GM18519 (cell line): ENCODE data around the gene IRAK1BP1.
"Not testable (repeated sequence)": the region's sequence is repeated elsewhere in the genome, so short reads cannot be mapped to it uniquely, and the experiment has no call there.

Experiments
- ATAC-seq: cut with Tn5 transposase; IDR thresholded peaks from one replicate; pipeline ENCODE4 v1.9.1; 2021; ENCODE audit warnings: mild to moderate bottlenecking, moderate library complexity; ENCODE audit not compliant: unreplicated experiment, low FRiP score

IRAK1BP1 gene

DNA sequence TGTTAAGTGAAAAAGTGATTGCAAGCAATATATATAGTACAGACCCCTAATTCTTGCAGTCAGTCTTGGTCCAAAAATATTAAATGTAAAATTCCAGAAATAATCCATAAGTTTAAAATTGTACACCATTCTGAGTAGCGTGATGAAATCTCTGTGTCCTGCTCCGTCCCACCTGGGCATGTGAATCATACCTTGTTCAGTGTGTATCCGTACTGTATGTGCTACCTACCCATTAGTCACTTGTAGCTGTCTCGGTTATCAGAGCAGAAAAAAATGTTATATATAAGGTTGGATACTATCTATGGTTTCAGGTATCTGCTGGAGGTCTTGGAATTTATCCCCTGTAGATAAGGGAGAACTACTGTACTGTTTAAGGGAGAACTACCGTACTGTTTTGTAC lies 16.3 kb downstream of the IRAK1BP1 start:
- no peak for ATAC-seq

DNA sequence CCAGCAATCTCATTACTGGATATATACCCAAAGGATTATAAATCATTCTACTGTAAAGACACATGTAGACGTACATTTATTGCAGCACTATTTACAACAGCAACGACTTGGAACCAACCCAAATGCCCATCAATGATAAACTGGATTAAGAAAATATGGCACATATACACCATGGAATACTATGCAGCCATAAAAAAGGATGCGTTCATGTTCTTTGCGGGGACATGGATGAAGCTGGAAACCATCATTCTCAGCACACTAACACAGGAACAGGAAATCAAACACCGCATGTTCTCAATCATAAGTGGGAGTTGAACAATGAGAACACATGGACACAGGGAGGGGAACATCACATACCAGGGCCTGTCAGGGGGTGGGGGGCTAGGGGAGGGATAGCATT lies 22.6 kb downstream of the IRAK1BP1 start:
- not testable (repeated sequence) for ATAC-seq

DNA sequence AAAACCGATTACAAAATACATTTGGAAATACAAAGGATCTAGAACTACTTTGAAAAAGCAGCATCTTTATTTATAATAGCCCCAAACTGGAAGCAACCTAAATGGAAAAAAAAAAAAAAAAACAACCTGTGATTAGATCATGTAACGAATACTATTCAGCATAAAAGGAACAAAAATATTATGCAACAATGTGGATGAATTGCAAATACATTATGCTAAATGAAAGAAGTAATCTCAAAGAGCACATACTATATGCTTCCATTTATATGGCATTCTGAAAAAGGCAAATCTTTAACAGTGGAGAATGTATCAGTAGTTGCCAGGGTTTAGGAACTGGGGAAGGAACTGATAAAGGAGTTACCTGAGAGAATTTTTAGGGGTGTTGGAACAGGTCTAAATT lies 28.9 kb downstream of the IRAK1BP1 start:
- ATAC-seq: no peak

DNA sequence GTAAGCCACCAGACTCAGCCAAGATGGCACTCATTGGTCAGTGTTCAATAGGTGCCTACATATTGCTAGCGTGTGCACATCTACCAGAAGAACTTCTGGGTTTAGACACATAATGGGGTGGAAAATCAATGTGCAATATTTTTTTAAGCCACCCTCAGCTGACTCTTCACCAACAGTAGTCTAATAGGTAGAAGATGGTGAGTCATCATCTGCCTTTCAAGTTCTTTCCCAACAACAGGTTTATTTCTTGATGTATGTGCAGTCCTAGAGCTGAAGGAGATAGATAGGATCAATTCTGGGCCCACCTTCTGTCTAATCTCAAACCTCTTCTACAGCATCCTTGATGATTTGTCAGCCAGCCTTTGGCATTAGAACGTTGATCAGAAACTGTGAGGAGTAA lies 41.3 kb downstream of the IRAK1BP1 start:
- no peak for ATAC-seq

DNA sequence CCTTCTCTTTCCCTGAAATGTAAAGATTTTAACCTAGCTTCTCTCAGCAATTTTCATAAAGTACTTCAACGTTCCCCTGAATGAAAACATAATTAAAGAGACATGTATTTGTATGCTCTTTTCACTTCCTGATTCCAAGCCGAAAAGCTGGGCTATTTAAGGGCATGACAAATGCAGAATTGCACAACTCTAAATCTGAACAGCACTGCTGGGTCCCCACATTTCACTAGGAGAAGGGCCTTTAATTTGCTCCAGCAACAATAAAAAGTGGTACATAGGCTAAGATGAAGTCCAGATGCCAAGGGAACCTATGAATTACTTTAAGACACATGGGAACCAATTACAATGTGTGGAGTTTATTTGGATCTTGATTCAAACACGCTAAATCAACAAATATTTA lies 42.0 kb downstream of the IRAK1BP1 start:
- no peak for ATAC-seq

DNA sequence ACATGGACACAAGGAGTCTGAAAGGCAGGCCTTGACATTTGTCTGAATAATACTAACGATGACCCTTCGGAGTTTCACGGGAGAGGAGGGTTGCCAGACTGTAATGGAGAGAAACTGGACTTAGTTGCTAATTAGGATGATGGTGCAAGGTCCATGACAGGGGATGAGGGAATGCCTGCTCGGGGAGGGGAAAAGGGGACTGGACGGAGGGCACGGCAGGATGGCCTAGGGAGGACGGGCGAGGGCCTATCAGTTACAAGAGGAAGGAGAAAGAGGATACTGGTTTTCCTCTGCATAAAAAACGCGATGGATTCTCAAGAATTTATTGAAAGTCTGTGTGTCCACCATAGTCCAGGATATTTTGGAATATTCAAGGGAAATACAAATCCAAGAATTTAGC lies 42.7 kb downstream of the IRAK1BP1 start:
- no peak for ATAC-seq

DNA sequence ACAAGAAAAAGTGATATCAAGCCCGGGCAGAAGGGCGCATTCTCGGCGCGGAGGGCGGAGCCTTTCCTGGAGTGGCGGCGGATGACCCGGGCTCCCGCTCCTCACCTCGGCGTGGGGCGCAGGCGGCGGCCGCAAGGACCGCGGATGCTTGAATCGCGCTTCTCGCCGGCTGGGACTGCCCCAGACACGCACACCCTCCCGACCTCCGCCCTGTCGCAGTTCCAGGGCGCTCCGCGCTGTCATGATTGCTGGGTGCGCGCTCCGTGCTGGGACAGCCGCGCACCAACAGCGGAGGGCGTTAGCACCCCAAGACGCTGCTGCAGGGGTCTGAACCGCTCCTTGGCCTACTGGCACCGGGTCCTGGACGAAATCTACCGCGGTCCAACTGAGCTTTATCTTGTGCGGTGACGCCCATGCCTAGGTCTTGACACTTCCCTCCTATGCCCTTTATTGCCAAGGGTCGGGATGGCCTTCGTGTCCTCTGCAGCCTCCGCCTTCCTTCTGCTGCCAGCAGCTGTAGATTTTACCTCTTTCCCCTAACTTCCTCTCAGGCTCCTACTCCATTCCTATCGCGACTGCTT lies 43.3 kb downstream of the IRAK1BP1 start:
- ATAC-seq: peak; percentile 47

DNA sequence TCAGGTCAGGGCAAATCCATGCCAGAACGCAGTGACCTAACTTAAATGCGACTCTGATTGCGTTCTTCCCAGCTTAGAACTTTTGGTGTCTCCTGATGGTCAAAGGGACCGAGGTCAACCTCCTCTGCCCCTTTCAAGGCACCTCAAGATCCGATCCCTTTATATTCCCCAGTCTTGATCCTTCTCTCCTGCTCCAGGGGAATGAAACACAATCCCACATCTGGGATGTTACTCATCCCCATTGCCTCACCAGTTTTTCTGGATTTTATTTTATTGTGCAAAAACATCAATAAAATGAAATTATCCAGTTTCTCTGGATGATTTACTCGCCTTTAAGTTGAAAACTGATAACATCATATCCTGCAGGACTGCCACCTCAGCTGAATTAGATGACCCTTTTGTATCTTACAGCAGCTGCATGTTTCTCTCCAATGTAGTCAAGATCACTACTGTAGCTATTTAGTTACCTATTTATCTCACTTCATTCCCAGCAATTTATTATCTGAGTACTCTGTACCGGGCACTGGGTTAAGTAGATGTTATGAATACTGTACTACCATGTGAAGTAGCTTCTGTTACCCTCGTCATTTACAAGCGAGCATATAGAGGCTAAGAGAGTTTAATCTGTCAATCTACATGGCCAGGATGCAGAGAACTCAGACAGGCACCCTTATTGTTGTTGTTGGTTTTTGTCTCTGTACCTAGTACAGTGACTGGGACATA lies 44.0 kb downstream of the IRAK1BP1 start:
- no peak for ATAC-seq

DNA sequence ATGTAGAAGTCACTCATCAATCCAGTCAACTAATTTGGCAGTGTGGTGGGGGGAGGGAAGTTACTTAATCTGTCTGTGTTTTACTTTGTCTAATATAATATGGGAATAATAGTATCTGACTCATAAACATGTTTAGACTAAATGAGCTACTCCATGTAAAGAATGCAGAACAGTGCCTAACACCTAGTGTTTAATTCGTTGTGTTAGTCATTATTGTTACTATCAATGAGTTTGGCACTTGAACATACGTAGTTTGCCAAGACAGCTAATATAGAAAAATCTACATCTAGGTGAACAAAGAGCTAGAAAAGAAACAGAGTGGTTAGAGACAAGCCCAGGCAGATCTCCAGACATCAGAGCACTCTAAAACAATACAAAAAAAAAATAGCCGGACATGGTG lies 49.1 kb downstream of the IRAK1BP1 start:
- no peak for ATAC-seq

DNA sequence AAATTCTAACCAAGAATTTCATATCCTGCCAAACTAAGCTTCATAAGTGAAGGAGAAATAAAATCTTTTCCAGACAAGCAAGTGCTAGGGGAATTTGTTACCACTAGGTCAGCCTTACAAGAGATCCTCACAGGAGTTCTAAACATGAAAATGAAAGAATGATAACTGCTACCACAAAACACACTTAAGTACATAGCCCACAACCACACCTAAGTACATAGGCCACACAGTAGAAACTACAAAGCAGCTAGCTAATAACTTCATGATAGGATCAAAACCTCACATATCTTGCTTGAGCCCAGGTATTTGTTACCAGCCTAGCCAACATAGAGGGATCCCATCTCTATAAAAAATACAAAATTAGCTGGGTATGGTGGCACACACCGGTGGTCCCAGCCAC lies 50.4 kb downstream of the IRAK1BP1 start:
- ATAC-seq: no peak

DNA sequence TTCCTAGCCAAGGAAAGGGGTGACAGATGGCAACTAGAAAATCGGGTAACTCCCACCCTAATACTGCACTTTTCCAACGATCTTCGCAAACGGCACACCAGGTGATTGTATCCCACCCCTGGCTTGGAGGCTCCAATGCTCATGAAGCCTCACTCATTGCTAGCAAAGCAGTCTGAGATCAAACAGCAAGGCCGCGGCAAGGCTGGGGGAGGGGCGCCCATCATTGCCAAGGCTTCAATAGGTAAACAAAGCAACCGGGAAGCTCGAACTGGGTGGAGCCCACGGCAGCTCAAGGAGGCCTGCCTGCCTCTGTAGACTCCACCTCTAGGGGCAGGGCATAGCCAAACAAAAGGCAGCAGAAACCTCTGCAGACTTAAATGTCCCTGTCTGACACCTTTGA lies 53.8 kb downstream of the IRAK1BP1 start:
- ATAC-seq: not testable (repeated sequence)

DNA sequence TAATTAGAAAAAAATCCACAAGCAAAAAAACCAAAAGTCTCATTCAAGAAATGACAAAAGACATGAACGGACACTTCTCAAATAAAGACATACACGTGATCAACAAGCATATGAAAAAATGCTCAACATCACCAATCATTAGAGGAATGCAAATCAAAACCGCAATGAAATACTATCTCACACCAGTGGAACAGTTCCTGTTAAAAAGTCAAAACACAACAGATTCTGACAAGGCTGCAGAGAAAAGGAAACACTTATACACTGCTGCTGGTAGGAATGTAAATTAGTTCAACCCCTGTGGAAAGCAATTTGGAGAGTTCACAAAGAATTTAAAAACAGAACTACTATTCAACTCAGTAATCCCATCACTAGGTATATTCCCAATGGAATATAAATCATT lies 58.0 kb downstream of the IRAK1BP1 start:
- ATAC-seq: no peak

DNA sequence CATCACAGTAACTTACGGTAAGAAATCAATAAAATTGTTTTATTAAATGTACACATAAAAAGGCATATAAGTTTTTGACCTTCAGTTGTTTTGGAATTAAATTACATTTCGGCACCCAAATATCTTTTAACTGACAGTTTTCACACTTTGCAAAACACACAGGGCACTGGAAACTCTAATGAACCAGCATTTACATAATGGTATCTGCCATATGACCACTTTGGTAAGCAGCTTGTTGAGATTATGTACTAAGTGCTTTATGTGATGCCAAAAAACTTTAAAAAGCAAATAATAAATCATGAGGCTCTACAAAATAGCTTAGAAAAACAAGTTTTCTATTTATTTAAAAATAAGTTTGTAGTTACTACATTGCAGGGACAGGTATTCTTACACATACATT lies 68.2 kb downstream of the IRAK1BP1 start:
- no peak for ATAC-seq

DNA sequence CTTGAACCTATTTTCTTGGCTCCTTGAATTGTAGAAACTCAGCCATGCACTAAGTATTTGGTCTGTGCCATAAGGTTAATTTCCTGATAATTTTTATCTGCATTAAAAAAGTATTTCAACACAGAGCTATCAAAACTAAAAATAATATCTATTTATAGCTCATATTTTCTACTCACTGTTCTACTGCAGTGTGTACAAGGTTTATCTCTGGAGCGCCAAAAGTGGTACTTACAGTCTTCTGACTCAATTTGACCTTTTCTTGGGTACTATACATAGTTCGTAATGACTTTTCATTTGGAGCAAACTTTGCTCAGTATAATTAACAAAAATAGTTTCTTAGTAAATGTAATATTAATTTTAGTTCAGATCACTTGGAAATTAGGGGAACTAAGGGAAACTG lies 69.2 kb downstream of the IRAK1BP1 start:
- no peak for ATAC-seq

DNA sequence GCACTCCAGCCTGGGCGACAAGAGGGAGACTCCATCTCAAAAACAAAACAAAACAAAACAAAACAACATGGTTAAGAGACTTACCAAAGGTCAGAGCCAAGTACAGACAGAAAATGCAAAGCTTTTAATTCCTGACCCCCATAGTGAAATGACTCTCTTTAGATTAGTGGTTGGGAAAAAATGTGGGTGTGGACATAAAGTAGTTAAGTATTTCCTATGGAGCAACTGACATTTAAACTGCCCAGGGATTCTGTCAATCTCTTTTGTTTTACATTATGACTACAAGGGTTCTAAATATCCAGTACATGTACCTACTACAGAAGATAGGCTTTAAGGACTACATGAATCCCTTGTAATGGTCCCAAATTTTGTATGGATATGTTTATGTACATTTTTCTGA lies 75.1 kb downstream of the IRAK1BP1 start:
- no peak for ATAC-seq

DNA sequence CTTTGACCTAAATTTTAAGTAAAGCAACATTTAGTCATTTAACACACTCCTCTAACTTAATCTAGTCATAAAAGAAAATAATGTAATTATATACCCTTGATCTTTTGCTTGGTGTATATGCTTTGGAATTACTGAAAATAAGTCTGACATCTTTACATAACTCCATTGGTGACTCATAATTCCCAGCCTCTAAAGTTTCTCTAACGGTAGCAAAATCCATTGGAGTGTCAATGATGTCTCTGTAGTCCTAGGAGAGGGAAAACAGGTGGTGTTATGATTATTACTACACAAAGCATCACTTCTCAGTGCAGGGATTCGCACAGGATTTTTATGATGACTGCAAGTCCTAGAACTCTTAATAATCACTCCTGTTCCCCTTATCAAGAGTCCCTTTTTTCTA lies 80.2 kb downstream of the IRAK1BP1 start:
- ATAC-seq: no peak

DNA sequence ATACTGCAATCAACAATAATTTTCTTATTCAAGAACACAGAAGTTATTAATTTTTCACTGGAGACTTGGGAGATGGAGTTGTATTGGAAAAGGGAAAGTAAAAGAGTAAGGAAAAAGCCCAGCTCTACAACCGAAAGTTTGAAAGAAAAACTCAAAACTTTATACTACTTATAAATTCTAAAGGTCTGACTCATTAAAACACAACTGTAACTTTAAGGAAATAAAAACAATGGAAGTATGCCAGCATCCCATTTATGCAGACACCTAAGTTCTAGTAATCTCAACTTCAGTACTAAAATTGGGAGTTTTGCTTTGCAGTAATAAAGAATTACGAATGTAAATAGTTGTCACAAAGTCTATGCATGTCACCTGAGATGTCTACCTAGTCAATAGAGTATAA lies 80.6 kb downstream of the IRAK1BP1 start:
- ATAC-seq: no peak

DNA sequence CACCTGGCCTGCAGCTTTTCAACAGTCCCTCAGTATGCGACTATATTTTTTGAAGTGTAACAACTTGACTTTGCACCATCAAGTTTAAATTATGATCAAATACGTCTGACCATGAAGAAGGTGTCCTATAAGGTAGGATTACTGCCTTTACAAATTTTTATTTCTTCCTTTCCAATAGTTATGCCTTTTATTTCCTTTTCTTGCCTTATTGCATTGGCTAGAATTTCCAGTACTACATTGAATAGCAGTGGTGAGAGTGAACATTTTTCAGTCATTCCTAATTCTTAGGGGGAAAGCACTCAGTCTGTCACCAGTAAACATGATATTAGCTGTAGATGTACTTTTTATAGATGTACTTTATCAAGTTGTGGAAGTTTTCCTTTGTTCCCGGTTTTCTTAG lies 81.4 kb downstream of the IRAK1BP1 start:
- no peak for ATAC-seq

DNA sequence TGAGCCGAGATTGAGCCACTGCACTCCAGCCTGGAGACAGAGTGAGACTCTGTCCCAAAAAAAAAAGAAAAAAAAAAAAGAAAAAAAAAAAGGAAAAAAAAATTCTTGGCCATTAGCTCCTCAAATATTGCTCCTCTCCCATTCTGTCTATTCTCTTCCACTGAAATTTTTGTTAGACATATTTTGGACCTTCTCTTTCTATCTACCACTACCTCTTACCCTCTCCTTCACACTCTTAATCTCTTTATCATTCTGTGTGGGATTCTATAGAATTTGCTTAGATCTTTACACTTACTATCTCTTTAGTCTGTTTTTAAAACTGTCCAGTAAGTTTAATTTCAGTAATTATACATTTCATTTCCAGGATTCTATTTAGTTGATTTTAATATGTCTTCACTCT lies 85.0 kb downstream of the IRAK1BP1 start:
- no peak for ATAC-seq
